ENCODE data around the gene PTCHD4. TPM values are rescaled to one million over a fixed set of nuclear protein-coding genes. Genes with fewer than 3 reads are reported as not detected.
"Not testable (repeated sequence)": the region's sequence is repeated elsewhere in the genome, so short reads cannot be mapped to it uniquely, and the experiment has no call there.

The PTCHD4 gene
- total RNA-seq, 2 experiments from 2014 or later = not detected

- POLR2A ChIA-PET = interaction anchor here (0.6 kb wide), 1 partner anchor 1910 kb away, joined by 3 read pairs; no protein-coding TSS in a partner anchor
These were observed 6.0 kb upstream of the PTCHD4 start for GRCh38 chr6:48116699-48117645.

GRCh38 chr6:48113130-48113529 lies 2.1 kb upstream of the PTCHD4 start:
- POLR2A ChIA-PET = no interaction called here
- DNase-seq = no peak
- no peaks in the 10 kb centered on the region for H3K4me1 Mint-ChIP-seq (ENCODE audit: low read depth)
- CTCF ChIA-PET = no interaction called here
- intact Hi-C loops (cut with micrococcal nuclease) = no loop called here
- H3K36me3 Mint-ChIP-seq = no peaks in the 10 kb centered on the region
- no peaks in the 10 kb centered on the region for H3K9me3 Mint-ChIP-seq
- H3K27ac Mint-ChIP-seq = no peak overlapping the region
- H3K4me3 Mint-ChIP-seq = no peak overlapping the region
- H3K27me3 Mint-ChIP-seq = no peaks in the 10 kb centered on the region

More at GRCh38 chr6:48116699-48117645, 6.0 kb upstream of the PTCHD4 start:
- Mint-ChIP-seq H3K27ac (no peak overlapping the region), H3K4me3 (no peak overlapping the region), H3K27me3 (no peaks in the 10 kb centered on the region), H3K9me3 (no peaks in the 10 kb centered on the region), H3K4me1 (ENCODE audit: low read depth) (no peaks in the 10 kb centered on the region), H3K36me3 (no peaks in the 10 kb centered on the region)
- CTCF ChIA-PET = no interaction called here
- DNase-seq = no peak
- intact Hi-C loops (cut with micrococcal nuclease) = no loop called here

- no peak for DNase-seq
- H3K27ac Mint-ChIP-seq = no peak overlapping the region
- POLR2A ChIA-PET = no interaction called here
- H3K4me1 Mint-ChIP-seq (ENCODE audit: low read depth) = no peaks in the 10 kb centered on the region
- H3K36me3 Mint-ChIP-seq = no peaks in the 10 kb centered on the region
- peaks cover 3% of the 10 kb centered on the region for H3K9me3 Mint-ChIP-seq
- intact Hi-C loops (cut with micrococcal nuclease) = no loop called here
- H3K27me3 Mint-ChIP-seq = no peaks in the 10 kb centered on the region
- CTCF ChIA-PET = no interaction called here
- H3K4me3 Mint-ChIP-seq = no peak overlapping the region
These were observed 578 bp upstream of the PTCHD4 start for GRCh38 chr6:48111575-48111974.

GRCh38 chr6:48110436-48111142 lies 408 bp downstream of the PTCHD4 start:
- H3K27me3 Mint-ChIP-seq = no peaks in the 10 kb centered on the region
- CTCF ChIA-PET = no interaction called here
- H3K9me3 Mint-ChIP-seq = peaks cover 4% of the 10 kb centered on the region
- no peak overlapping the region for H3K27ac Mint-ChIP-seq
- no peak overlapping the region for H3K4me3 Mint-ChIP-seq
- intact Hi-C loops (cut with micrococcal nuclease) = no loop called here
- POLR2A ChIA-PET = no interaction called here
- H3K36me3 Mint-ChIP-seq = no peaks in the 10 kb centered on the region
- DNase-seq = no peak
- no peaks in the 10 kb centered on the region for H3K4me1 Mint-ChIP-seq (ENCODE audit: low read depth)

- POLR2A ChIA-PET = no interaction called here
- CTCF ChIA-PET = no interaction called here
- intact Hi-C loops (cut with micrococcal nuclease) = no loop called here
- no peaks in the 10 kb centered on the region for H3K4me1 Mint-ChIP-seq (ENCODE audit: low read depth)
- no peak overlapping the region for H3K4me3 Mint-ChIP-seq
- H3K36me3 Mint-ChIP-seq = no peaks in the 10 kb centered on the region
- no peak for DNase-seq
- no peak overlapping the region for H3K27ac Mint-ChIP-seq
- H3K27me3 Mint-ChIP-seq = no peaks in the 10 kb centered on the region
- H3K9me3 Mint-ChIP-seq = peaks cover 4% of the 10 kb centered on the region
These were observed 1.1 kb downstream of the PTCHD4 start for GRCh38 chr6:48109944-48110343.

- H3K4me3 Mint-ChIP-seq; POLR2A ChIA-PET; H3K9me3 Mint-ChIP-seq; H3K27me3 Mint-ChIP-seq; H3K36me3 Mint-ChIP-seq; CTCF ChIA-PET; H3K27ac Mint-ChIP-seq; intact Hi-C loops (cut with micrococcal nuclease); DNase-seq; H3K4me1 Mint-ChIP-seq (ENCODE audit: low read depth): not testable (repeated sequence)
These were observed 8.4 kb downstream of the PTCHD4 start for GRCh38 chr6:48102476-48103195.

- intact Hi-C loops (cut with micrococcal nuclease) = no loop called here
- no peaks in the 10 kb centered on the region for H3K4me1 Mint-ChIP-seq (ENCODE audit: low read depth)
- DNase-seq = no peak
- no peaks in the 10 kb centered on the region for H3K27me3 Mint-ChIP-seq
- POLR2A ChIA-PET = no interaction called here
- H3K9me3 Mint-ChIP-seq = no peaks in the 10 kb centered on the region
- no peaks in the 10 kb centered on the region for H3K36me3 Mint-ChIP-seq
- H3K4me3 Mint-ChIP-seq = no peak overlapping the region
- CTCF ChIA-PET = no interaction called here
- no peak overlapping the region for H3K27ac Mint-ChIP-seq
These were observed 9.7 kb downstream of the PTCHD4 start for GRCh38 chr6:48101290-48101689.

GRCh38 chr6:48100588-48100895 lies 10.5 kb downstream of the PTCHD4 start:
- POLR2A ChIA-PET = no interaction called here
- no peaks in the 10 kb centered on the region for H3K27me3 Mint-ChIP-seq
- no peaks in the 10 kb centered on the region for H3K36me3 Mint-ChIP-seq
- H3K27ac Mint-ChIP-seq = no peak overlapping the region
- H3K4me3 Mint-ChIP-seq = no peak overlapping the region
- CTCF ChIA-PET = no interaction called here
- DNase-seq = no peak
- intact Hi-C loops (cut with micrococcal nuclease) = no loop called here
- H3K4me1 Mint-ChIP-seq (ENCODE audit: low read depth) = no peaks in the 10 kb centered on the region
- no peaks in the 10 kb centered on the region for H3K9me3 Mint-ChIP-seq

GRCh38 chr6:48099713-48100587 lies 11.0 kb downstream of the PTCHD4 start:
- no peak for DNase-seq
- Mint-ChIP-seq H3K36me3 (no peaks in the 10 kb centered on the region), H3K27ac (no peak overlapping the region), H3K4me3 (no peak overlapping the region), H3K27me3 (no peaks in the 10 kb centered on the region), H3K4me1 (ENCODE audit: low read depth) (no peaks in the 10 kb centered on the region), H3K9me3 (no peaks in the 10 kb centered on the region)
- ChIA-PET POLR2A (no interaction called here), CTCF (no interaction called here)
- intact Hi-C loops (cut with micrococcal nuclease) = no loop called here

GRCh38 chr6:48098923-48099322 lies 12.1 kb downstream of the PTCHD4 start:
- ChIA-PET POLR2A (no interaction called here), CTCF (no interaction called here)
- no peak for DNase-seq
- no peaks in the 10 kb centered on the region for H3K9me3 Mint-ChIP-seq
- no peaks in the 10 kb centered on the region for H3K4me1 Mint-ChIP-seq (ENCODE audit: low read depth)
- intact Hi-C loops (cut with micrococcal nuclease) = no loop called here
- H3K27me3 Mint-ChIP-seq = no peaks in the 10 kb centered on the region
- H3K27ac Mint-ChIP-seq = no peak overlapping the region
- no peak overlapping the region for H3K4me3 Mint-ChIP-seq
- no peaks in the 10 kb centered on the region for H3K36me3 Mint-ChIP-seq

GRCh38 chr6:48092550-48093217 lies 18.3 kb downstream of the PTCHD4 start:
- CTCF ChIA-PET = no interaction called here
- no peak overlapping the region for H3K4me3 Mint-ChIP-seq
- POLR2A ChIA-PET = no interaction called here
- intact Hi-C loops (cut with micrococcal nuclease) = no loop called here
- H3K27me3 Mint-ChIP-seq = no peaks in the 10 kb centered on the region
- no peak overlapping the region for H3K27ac Mint-ChIP-seq
- no peak for DNase-seq
- H3K9me3 Mint-ChIP-seq = no peaks in the 10 kb centered on the region
- no peaks in the 10 kb centered on the region for H3K4me1 Mint-ChIP-seq (ENCODE audit: low read depth)
- H3K36me3 Mint-ChIP-seq = no peaks in the 10 kb centered on the region

Measured in activated CD4-positive, alpha-beta memory T cell treated with anti-CD3 and anti-CD28 coated beads for 36 hours (primary cell).